Memory B cell (primary cell): Measurements from ENCODE around the gene ZNF169.
"Not testable (repeated sequence)": the region's sequence is repeated elsewhere in the genome, so short reads cannot be mapped to it uniquely, and the experiment has no call there.

ENCODE experiments used
- ATAC-seq: fragments of 150-1000 bp; cut with Tn5 transposase; 2 replicates; pipeline ENCODE4 v1.10.0; 2021; ENCODE audit warnings: low read depth, mild to moderate bottlenecking, moderate library complexity
- DNase-seq, 2 donors: peaks; one replicate each; pipeline ENCODE4 v3.0.0; 2022; ENCODE audit warnings: low spot score in 2 of 2
- H3K27ac Mint-ChIP-seq: one replicate; pipeline ENCODE4 v1.8.0; 2022; ENCODE audit warnings: mild to moderate bottlenecking, moderate library complexity, mixed read lengths
- H3K27me3 Mint-ChIP-seq: one replicate; pipeline ENCODE4 v1.8.0; 2022; ENCODE audit warnings: mixed read lengths
- H3K36me3 Mint-ChIP-seq: one replicate; pipeline ENCODE4 v1.8.0; 2022; ENCODE audit warnings: mild to moderate bottlenecking, mixed read lengths
- H3K4me1 Mint-ChIP-seq: one replicate; pipeline ENCODE4 v1.8.0; 2022; ENCODE audit warnings: mixed read lengths
- H3K4me3 Mint-ChIP-seq: one replicate; pipeline ENCODE4 v1.8.0; 2022; ENCODE audit warnings: mild to moderate bottlenecking, moderate library complexity, mixed read lengths
- H3K9me3 Mint-ChIP-seq: one replicate; pipeline ENCODE4 v1.8.0; 2022; ENCODE audit warnings: mixed read lengths

ZNF169 gene

DNA sequence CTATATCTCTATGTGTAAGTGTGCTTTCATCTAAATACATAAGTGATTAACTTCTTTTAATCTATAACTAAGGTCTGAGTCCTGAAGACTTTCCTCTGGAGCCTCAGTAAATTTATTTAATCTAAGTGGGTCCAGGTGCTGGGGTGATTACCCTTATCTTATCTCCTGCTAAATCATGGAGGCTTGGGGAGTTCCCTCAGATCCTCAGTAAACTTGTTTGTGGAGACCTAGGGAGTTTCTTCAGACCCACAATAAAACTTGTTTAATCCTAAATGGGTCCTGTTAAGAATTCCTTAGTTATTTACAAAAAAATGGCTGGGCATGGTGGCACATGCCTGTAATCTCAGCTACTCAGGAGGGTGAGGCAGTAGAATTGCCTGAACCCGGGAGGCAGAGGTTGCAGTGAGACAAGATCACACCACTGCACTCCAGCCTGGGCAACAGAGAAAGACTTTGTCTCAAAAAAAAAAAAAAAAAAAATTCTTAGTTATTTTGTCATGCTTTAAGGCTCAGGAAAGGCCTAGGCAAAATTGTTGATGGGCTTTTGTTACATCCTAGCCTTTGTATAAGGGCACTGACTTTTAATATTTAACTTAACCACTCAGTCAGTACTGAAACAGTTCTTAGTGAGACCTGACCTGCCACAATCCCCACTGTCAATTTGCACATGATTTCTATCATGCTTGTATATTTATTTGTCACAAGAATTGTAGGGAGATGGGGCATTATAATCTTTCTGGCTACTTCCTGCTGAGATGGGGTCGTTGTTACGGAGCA, 6.7 kb downstream of the ZNF169 start:
- not testable (repeated sequence) for H3K4me3 Mint-ChIP-seq, H3K9me3 Mint-ChIP-seq, H3K27ac Mint-ChIP-seq, ATAC-seq, H3K27me3 Mint-ChIP-seq, DNase-seq
- Mint-ChIP-seq H3K36me3 (peaks cover 21% of the 10 kb centered on the region), H3K4me1 (peaks cover 12% of the 10 kb centered on the region)

DNA sequence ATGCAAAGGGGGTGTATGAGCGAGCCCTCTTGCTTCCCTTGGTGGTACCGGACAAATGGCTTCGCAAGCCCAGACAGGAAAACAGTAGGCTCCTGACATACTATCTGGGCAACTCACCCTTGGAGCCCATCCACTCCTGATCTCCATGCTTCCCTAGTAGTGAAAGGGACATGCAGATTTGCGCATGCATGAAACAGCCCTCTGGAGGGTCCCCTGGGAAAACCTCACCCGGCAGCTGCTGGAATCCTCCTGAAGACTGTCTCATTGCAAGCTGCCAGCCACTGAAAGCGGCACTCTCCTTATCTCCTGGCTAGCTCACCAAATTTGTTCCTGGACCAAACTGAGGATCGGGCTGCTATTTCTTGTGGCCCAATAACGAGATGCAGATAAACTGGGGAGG, 10.2 kb downstream of the ZNF169 start:
- Mint-ChIP-seq H3K9me3 (peaks cover 3% of the 10 kb centered on the region), H3K27me3 (no peaks in the 10 kb centered on the region), H3K36me3 (peaks cover 16% of the 10 kb centered on the region), H3K4me1 (peaks cover 8% of the 10 kb centered on the region), H3K27ac (no peak overlapping the region), H3K4me3 (no peak overlapping the region)
- no peak for ATAC-seq
- no peak for DNase-seq

- H3K4me3 Mint-ChIP-seq: no peak overlapping the region
- DNase-seq: no peak
- H3K27me3 Mint-ChIP-seq: no peaks in the 10 kb centered on the region
- no peak for ATAC-seq
- peaks cover 10% of the 10 kb centered on the region for H3K36me3 Mint-ChIP-seq
- peaks cover 5% of the 10 kb centered on the region for H3K4me1 Mint-ChIP-seq
- H3K9me3 Mint-ChIP-seq: peaks cover 3% of the 10 kb centered on the region
- no peak overlapping the region for H3K27ac Mint-ChIP-seq
These were observed 10.9 kb downstream of the ZNF169 start for GRCh38 chr9:94270009-94270408.

GRCh38 chr9:94277029-94277428, 17.9 kb downstream of the ZNF169 start:
- not testable (repeated sequence) for H3K27me3 Mint-ChIP-seq, DNase-seq, ATAC-seq, H3K4me3 Mint-ChIP-seq, H3K9me3 Mint-ChIP-seq, H3K27ac Mint-ChIP-seq
- Mint-ChIP-seq H3K36me3 (peaks cover 40% of the 10 kb centered on the region), H3K4me1 (peaks cover 12% of the 10 kb centered on the region)

- H3K27me3 Mint-ChIP-seq: no peaks in the 10 kb centered on the region
- peaks cover 43% of the 10 kb centered on the region for H3K36me3 Mint-ChIP-seq
- H3K27ac Mint-ChIP-seq: peak overlapping the region; percentile 50
- peaks cover 8% of the 10 kb centered on the region for H3K4me1 Mint-ChIP-seq
- H3K4me3 Mint-ChIP-seq: no peak overlapping the region
- no peak for DNase-seq
- no peak for ATAC-seq
- no peaks in the 10 kb centered on the region for H3K9me3 Mint-ChIP-seq
These were observed 18.9 kb downstream of the ZNF169 start for GRCh38 chr9:94277885-94278536.

- Mint-ChIP-seq H3K9me3 (no peaks in the 10 kb centered on the region), H3K4me1 (peaks cover 5% of the 10 kb centered on the region), H3K36me3 (peaks cover 43% of the 10 kb centered on the region), H3K27ac (no peak overlapping the region), H3K4me3 (no peak overlapping the region), H3K27me3 (no peaks in the 10 kb centered on the region)
- ATAC-seq (no peak), DNase-seq (no peak)
These were observed 21.4 kb downstream of the ZNF169 start for GRCh38 chr9:94280409-94280989.

GRCh38 chr9:94281101-94281500, 22.0 kb downstream of the ZNF169 start:
- peaks cover 44% of the 10 kb centered on the region for H3K36me3 Mint-ChIP-seq
- DNase-seq: no peak
- H3K4me3 Mint-ChIP-seq: no peak overlapping the region
- no peaks in the 10 kb centered on the region for H3K9me3 Mint-ChIP-seq
- no peaks in the 10 kb centered on the region for H3K27me3 Mint-ChIP-seq
- no peak for ATAC-seq
- peaks cover 4% of the 10 kb centered on the region for H3K4me1 Mint-ChIP-seq
- no peak overlapping the region for H3K27ac Mint-ChIP-seq

- Mint-ChIP-seq H3K4me3 (no peak overlapping the region), H3K27me3 (no peaks in the 10 kb centered on the region), H3K27ac (no peak overlapping the region), H3K4me1 (no peaks in the 10 kb centered on the region), H3K9me3 (no peaks in the 10 kb centered on the region), H3K36me3 (peaks cover 41% of the 10 kb centered on the region)
- ATAC-seq: no peak
- DNase-seq: no peak
These were observed 27.0 kb downstream of the ZNF169 start for GRCh38 chr9:94286116-94286515.

DNA sequence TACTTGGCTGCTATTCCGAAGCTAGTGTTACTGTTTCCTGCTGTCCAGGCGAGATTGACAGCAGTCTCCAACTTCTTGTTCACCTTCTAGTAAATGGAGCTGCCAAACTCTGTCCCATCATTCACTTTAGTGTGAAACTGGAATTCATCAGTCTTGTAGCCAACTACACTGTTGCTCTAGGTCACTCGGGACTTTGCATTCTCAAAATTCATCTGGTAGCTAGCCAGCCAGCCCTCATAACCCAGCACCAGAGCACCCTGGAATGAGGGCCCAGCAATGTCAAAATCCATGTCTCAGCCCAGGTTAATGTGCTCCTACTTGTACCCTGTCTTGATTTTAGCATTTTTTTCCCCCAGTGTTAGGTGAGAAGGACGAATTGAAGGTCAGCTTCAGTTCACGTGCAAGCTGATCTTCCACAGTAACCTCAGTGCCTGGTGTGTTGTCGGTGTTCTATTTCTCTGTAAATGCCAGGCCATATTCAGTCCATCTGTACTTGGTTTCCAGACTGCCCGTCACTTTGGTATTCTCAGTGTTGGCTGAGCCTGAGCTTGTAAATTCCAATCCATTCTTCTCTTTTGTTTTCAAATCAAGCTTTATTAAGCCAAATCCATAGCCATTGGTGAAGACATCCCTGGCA, 28.9 kb downstream of the ZNF169 start:
- H3K36me3 Mint-ChIP-seq: peaks cover 45% of the 10 kb centered on the region
- H3K9me3 Mint-ChIP-seq: no peaks in the 10 kb centered on the region
- H3K4me3 Mint-ChIP-seq: no peak overlapping the region
- ATAC-seq (no peak), DNase-seq (no peak)
- H3K27ac Mint-ChIP-seq: no peak overlapping the region
- H3K4me1 Mint-ChIP-seq: no peaks in the 10 kb centered on the region
- H3K27me3 Mint-ChIP-seq: no peaks in the 10 kb centered on the region

DNA sequence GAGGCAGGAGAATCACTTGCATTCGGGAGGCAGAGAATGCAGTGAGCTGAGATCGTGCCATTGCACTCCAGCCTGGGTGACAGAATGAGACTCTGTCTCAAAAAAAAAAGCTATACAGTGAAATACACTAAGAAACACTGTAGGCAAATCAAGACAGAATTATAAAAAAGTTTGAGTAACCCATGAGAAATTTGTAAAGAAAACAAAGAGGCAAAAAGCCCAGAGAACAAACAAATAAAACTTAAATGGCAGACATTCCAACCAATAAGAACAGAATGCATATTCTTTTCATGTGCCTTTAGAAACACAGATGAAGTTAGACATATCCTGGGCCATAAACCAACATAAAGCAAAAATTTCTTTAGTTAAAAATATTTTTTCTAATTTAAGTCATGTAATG, 30.6 kb downstream of the ZNF169 start:
- Mint-ChIP-seq H3K27me3 (no peaks in the 10 kb centered on the region), H3K36me3 (peaks cover 48% of the 10 kb centered on the region), H3K4me3 (no peak overlapping the region), H3K9me3 (no peaks in the 10 kb centered on the region), H3K4me1 (no peaks in the 10 kb centered on the region), H3K27ac (no peak overlapping the region)
- ATAC-seq: no peak
- DNase-seq: no peak

DNA sequence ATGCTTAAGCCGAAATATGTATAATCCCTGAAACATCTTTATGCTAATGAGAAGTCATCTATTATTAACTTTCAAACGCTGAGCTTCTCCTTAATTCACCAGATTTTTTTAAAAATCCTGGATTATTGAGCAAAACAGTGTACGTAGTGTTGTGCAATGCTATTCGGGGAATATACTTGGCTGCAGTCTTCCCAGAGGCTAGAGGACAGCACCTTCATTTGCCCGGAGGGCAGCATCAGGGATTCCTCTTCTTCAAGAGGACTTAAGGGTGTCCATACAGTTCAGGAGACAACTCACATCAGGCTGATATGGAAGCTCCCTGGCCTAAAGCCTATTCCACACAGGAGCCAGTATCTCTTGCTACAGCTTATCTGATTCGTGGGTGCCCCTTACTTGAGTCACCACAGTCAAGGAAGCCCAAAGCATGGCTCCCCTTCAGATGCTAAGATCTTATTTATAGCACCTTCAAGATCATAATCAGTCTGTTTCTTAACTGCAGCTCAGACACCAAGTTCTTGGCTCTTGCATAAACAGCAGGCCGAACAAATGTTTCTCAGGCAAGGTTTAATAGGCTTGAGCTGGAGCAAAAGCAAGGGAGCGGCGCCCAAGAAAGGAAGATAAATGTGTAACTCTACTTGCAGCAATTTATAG, 40.0 kb downstream of the ZNF169 start:
- Mint-ChIP-seq H3K4me3 (no peak overlapping the region), H3K36me3 (peaks cover 19% of the 10 kb centered on the region), H3K4me1 (peaks cover 3% of the 10 kb centered on the region)

DNA sequence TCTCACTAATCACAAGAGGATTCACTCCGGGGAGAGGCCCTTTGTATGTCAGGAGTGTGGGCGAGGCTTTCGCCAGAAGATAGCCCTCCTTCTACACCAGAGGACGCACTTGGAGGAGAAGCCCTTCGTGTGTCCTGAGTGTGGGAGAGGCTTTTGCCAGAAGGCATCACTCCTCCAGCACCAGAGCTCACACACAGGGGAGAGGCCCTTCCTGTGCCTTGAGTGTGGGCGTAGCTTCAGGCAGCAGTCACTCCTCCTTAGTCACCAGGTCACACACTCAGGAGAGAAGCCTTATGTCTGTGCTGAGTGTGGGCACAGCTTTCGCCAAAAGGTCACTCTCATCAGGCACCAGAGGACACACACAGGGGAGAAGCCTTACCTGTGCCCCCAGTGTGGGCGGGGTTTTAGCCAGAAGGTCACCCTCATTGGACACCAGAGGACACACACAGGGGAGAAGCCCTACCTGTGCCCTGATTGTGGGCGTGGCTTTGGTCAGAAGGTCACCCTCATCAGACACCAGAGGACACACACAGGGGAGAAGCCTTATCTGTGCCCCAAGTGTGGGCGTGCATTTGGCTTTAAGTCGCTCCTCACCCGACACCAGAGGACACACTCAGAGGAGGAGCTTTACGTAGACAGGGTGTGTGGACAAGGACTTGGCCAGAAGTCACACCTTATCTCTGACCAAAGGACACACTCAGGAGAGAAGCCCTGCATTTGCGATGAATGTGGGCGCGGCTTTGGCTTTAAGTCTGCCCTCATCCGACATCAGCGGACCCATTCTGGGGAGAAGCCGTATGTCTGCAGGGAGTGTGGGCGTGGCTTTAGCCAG, 41.6 kb downstream of the ZNF169 start:
- Mint-ChIP-seq H3K27me3 (no peaks in the 10 kb centered on the region), H3K4me3 (no peak overlapping the region), H3K27ac (no peak overlapping the region), H3K36me3 (peaks cover 19% of the 10 kb centered on the region), H3K9me3 (no peaks in the 10 kb centered on the region), H3K4me1 (peaks cover 3% of the 10 kb centered on the region)
- ATAC-seq (no peak), DNase-seq (no peak)

More for the DNA sequence above, 40.0 kb downstream of the ZNF169 start:
- DNase-seq (no peak), ATAC-seq (no peak)
- no peak overlapping the region for H3K27ac Mint-ChIP-seq
- H3K27me3 Mint-ChIP-seq: no peaks in the 10 kb centered on the region
- no peaks in the 10 kb centered on the region for H3K9me3 Mint-ChIP-seq

DNA sequence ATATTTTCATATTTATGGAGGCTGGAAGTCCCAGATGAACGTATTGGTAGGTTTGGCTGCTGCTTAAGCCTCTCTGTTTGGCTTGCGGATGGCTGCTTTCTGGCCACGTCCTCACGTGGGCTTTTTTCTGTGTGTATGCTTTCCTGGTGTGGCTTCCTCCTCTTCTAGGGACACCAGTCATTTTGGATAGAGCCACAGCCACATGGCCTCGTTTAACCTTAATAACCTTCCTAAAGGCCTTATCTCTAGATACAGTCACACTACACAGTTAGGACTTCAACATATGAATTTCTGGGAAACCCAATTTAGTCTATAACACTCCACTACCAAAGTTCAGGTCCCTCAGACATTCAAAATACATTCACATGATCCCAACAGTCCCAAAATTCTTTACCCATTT, 42.5 kb downstream of the ZNF169 start:
- no peaks in the 10 kb centered on the region for H3K27me3 Mint-ChIP-seq
- no peak overlapping the region for H3K4me3 Mint-ChIP-seq
- ATAC-seq (no peak), DNase-seq (no peak)
- H3K27ac Mint-ChIP-seq: no peak overlapping the region
- H3K4me1 Mint-ChIP-seq: peaks cover 3% of the 10 kb centered on the region
- H3K36me3 Mint-ChIP-seq: peaks cover 14% of the 10 kb centered on the region
- H3K9me3 Mint-ChIP-seq: no peaks in the 10 kb centered on the region
